Activated naive CD4-positive, alpha-beta T cell treated with anti-CD3 and anti-CD28 coated beads, Interleukin-2, amount 10 ng/mL, durations not matched to agents 7 days and 5 days (primary cell): ENCODE data around the gene SMAD6.

Source experiments
- CTCF ChIA-PET: fragments of 350-600 bp; sonication (Branson Sonifier 250); formaldehyde crosslinking; loops from one replicate; lab custom pipeline; 2021; ENCODE audit warnings: antibody characterized with exemption; lab: Charles Lee
- DNase-seq: peaks from one replicate; pipeline ENCODE4 v3.0.0-alpha.2; 2020
- H3K27ac Mint-ChIP-seq: one replicate; pipeline ENCODE4 v1.8.0; 2021; ENCODE audit warnings: mild to moderate bottlenecking, moderate library complexity, mixed read lengths
- H3K27me3 Mint-ChIP-seq: one replicate; pipeline ENCODE4 v1.8.0; 2021; ENCODE audit warnings: mild to moderate bottlenecking, mixed read lengths
- H3K36me3 Mint-ChIP-seq: one replicate; pipeline ENCODE4 v1.8.0; 2021; ENCODE audit warnings: mixed read lengths
- H3K4me1 Mint-ChIP-seq: one replicate; pipeline ENCODE4 v1.8.0; 2021; ENCODE audit warnings: mixed read lengths
- H3K4me3 Mint-ChIP-seq: one replicate; pipeline ENCODE4 v1.8.0; 2021; ENCODE audit warnings: mild to moderate bottlenecking, moderate library complexity, mixed read lengths
- H3K9me3 Mint-ChIP-seq: one replicate; pipeline ENCODE4 v1.8.0; 2021; ENCODE audit warnings: mixed read lengths

Gene SMAD6

DNA sequence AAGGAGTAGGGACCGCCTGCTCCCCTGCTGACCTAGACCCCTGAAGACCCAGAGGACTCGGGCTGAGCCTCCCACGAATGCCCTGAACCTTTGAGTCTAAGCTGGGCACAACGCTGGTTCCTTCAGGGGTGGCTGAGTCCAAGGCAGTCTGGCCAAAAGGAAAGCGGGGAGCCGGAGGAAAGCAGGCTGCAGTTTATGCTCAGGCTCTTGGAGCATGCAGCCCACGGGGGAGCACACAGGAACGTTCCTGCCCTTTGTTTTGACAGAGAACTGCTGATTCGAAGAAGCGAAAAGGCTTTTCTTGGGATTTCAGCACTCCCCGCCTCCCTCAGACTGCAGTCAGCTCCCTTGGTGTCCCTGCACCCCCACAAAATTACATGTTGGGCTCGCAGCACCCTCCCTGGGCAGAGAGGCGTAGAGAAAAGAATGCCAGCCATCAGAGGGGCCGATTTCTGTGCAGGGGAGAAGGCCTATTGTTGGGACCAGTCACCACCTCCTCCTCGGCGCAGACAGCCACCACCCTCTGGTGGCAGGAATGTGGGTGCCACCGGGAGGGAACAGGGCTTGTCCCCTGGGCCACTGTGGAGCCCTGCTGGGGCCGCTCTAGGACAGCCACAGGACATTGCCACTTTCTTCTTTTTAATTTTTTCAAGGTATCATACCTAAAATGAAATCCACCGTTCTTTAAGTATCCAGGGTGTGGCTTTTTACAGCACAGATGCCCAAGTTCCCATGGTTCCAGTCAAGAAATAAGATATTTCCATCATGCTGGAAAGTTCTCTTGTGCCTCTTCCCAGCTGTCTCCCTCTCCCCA, 72.2 kb downstream of the SMAD6 start:
- H3K27ac Mint-ChIP-seq: no peak overlapping the region
- peak; percentile 73 for DNase-seq
- no peaks in the 10 kb centered on the region for H3K9me3 Mint-ChIP-seq
- H3K4me1 Mint-ChIP-seq: peaks cover 2% of the 10 kb centered on the region
- peaks cover 21% of the 10 kb centered on the region for H3K27me3 Mint-ChIP-seq
- H3K4me3 Mint-ChIP-seq: no peak overlapping the region
- CTCF ChIA-PET: interaction anchor here (0.9 to 2.5 kb wide), 11 partner anchors 48 to 174 kb away, joined by 3 to 18 read pairs (median 5); no protein-coding TSS in a partner anchor
- H3K36me3 Mint-ChIP-seq: no peaks in the 10 kb centered on the region

DNA sequence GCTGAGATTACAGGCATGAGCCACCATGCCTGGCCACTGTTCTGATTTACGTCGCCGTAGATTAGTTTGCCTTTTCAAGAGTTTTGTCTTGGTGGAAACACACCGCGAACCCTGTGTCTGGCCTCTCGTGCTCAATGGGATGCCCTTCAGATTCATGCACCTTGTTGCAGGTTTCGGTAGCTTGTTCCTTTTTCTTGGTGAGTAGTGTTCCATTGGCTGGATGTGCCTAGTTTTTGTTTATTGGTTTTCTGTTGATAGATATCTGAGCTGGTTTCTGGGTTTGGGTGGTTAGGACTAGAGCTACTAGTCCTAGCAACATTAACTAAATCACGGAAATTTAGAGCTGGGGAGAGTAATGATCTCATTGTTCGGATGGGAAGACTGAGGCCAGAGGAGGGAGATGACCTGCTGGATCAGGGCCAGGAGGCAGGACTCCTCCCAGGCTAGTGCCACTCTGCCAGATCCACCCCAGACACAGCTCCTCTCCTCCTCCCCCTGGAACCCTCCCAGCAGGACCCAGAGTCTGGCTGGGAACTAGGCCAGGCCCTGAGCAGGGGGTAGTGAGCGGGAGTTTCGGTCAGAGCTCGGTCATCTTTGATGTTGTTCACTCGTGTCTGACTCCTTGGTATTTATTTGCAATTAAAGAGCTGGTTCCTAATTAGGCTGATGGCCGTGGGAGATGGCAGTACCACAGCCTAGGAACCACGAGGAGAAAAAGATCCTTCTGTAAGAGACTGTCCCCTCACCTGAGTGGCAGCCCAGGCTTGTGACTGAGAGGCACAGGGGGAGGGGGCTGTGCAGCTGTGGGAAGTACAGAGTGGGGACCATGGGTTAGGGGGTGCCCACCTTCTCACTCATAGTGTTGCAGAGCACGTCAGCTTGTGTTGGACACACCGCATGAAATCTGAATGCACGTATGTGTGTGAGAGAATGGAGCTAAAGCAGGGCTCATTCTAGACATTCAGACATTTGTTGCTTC, 73.4 kb downstream of the SMAD6 start:
- Mint-ChIP-seq H3K9me3 (no peaks in the 10 kb centered on the region), H3K4me3 (no peak overlapping the region), H3K27ac (no peak overlapping the region), H3K4me1 (peaks cover 2% of the 10 kb centered on the region), H3K36me3 (no peaks in the 10 kb centered on the region), H3K27me3 (peaks cover 19% of the 10 kb centered on the region)
- CTCF ChIA-PET: interaction anchor here (0.7 to 2.2 kb wide), 6 partner anchors 70 to 175 kb away, joined by 3 to 18 read pairs (median 6); no protein-coding TSS in a partner anchor
- DNase-seq: no peak

DNA sequence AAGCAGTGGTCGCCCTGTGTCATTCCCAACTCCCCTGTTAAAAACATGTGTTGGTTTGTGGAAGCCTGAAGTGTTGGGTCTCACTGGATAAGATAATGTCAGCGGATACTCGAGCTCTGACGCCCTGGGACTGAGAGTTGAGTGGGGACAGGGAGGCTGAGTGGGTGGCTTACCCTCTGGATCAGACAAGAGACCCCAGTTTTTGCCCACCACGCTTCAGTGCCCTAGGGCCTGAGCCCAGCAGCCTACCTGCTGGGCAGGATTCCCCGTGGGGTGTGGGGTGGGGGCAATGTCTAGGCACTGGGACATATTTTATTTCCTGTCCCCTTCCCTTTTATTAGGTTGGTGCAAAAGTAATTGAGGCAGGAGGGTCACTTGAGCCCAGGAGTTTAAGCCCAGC, 75.0 kb downstream of the SMAD6 start:
- Mint-ChIP-seq H3K4me1 (peaks cover 2% of the 10 kb centered on the region), H3K4me3 (no peak overlapping the region), H3K27ac (no peak overlapping the region), H3K9me3 (no peaks in the 10 kb centered on the region), H3K36me3 (no peaks in the 10 kb centered on the region), H3K27me3 (peaks cover 10% of the 10 kb centered on the region)
- CTCF ChIA-PET: no interaction called here
- no peak for DNase-seq

DNA sequence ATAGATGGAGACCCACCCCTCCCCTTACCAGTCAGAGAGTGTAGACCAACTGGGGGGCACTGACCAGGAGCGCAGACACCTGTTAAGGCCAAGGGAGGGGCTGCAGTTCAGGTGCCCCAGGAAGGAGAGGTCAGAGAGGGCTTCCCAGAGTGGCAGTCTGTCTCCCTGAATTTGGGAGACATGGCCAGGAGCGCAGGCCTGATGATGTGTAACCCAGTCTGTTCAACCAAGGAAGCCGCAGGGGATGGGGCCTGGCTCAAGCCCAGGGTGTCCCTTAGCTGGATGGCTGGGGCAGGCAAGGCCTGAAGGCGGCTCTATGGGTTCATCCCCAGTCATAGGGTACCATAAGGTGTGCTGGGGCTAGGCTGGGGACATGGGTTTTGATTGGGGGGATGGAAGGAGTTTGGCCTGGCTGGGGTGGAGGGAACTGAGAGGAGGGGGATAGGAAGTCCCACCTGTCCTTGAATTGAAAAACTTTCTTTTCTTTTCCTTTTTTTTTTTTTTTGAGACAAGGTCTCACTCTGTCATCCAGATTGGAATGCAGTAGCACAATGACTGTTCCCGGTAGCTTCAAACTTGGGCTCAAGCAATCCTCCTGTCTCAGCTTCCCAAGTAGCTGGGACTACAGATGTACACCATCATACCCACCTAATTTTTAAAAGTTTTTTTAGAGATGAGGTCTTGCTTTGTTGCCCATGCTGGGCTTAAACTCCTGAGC, 75.7 kb downstream of the SMAD6 start:
- CTCF ChIA-PET: interaction anchor here (0.7 to 1.5 kb wide), 3 partner anchors 29 to 515 kb away, joined by 3 to 4 read pairs (median 3); no protein-coding TSS in a partner anchor
- H3K36me3 Mint-ChIP-seq: no peaks in the 10 kb centered on the region

DNA sequence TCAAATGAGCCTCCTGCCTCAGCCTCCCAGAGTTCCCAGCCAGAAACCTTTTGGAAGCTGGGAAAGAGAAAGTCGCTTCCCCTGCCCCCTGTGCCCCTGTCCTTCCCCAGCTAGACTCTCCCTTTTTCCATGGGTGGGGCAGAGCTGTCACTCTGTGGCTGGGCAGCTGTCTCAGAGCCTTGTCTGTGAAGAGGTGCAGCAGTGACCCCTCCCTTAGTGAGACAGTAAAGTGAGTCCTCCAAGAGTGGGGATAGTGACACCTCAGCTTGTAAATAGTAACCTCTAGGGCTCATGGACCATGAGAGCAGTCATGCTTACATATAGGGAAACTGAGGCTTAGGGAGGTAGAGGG, 76.3 kb downstream of the SMAD6 start:
- CTCF ChIA-PET: interaction anchor here (0.7 to 1.5 kb wide), 3 partner anchors 29 to 515 kb away, joined by 3 to 4 read pairs (median 3); no protein-coding TSS in a partner anchor
- Mint-ChIP-seq H3K4me1 (peaks cover 2% of the 10 kb centered on the region), H3K27ac (no peak overlapping the region)

More for the DNA sequence above, 75.7 kb downstream of the SMAD6 start:
- DNase-seq: no peak
- H3K9me3 Mint-ChIP-seq: no peaks in the 10 kb centered on the region
- no peak overlapping the region for H3K27ac Mint-ChIP-seq
- H3K27me3 Mint-ChIP-seq: peaks cover 13% of the 10 kb centered on the region
- peaks cover 2% of the 10 kb centered on the region for H3K4me1 Mint-ChIP-seq
- H3K4me3 Mint-ChIP-seq: no peak overlapping the region

DNA sequence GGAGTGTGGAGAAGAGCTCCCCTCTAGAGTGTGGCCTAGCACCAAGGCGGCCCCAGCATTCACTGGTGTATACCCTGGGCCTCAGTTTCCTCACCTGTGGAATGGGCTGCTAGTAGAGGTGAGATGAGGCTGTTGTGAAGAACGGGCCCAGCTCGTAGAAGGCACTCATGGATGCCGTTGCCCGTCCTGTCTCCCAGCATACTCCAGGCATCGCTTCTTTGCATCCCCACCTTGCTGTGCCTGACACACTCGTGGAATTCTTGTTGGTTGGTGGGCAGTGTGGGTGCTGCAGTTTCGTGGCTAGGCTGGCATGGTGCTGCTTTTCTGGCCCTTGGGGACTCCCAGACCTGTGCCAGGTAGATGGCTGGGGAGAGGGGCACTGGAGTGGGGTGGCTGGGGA, 76.7 kb downstream of the SMAD6 start:
- Mint-ChIP-seq H3K4me1 (no peaks in the 10 kb centered on the region), H3K4me3 (no peak overlapping the region), H3K27me3 (peaks cover 20% of the 10 kb centered on the region), H3K9me3 (no peaks in the 10 kb centered on the region), H3K27ac (no peak overlapping the region), H3K36me3 (no peaks in the 10 kb centered on the region)
- CTCF ChIA-PET: interaction anchor here (0.9 to 1.5 kb wide), 2 partner anchors 30 to 176 kb away, joined by 3 read pairs; no protein-coding TSS in a partner anchor
- DNase-seq: no peak

More for the DNA sequence above, 76.3 kb downstream of the SMAD6 start:
- Mint-ChIP-seq H3K36me3 (no peaks in the 10 kb centered on the region), H3K27me3 (peaks cover 18% of the 10 kb centered on the region), H3K4me3 (no peak overlapping the region), H3K9me3 (no peaks in the 10 kb centered on the region)
- DNase-seq: no peak

DNA sequence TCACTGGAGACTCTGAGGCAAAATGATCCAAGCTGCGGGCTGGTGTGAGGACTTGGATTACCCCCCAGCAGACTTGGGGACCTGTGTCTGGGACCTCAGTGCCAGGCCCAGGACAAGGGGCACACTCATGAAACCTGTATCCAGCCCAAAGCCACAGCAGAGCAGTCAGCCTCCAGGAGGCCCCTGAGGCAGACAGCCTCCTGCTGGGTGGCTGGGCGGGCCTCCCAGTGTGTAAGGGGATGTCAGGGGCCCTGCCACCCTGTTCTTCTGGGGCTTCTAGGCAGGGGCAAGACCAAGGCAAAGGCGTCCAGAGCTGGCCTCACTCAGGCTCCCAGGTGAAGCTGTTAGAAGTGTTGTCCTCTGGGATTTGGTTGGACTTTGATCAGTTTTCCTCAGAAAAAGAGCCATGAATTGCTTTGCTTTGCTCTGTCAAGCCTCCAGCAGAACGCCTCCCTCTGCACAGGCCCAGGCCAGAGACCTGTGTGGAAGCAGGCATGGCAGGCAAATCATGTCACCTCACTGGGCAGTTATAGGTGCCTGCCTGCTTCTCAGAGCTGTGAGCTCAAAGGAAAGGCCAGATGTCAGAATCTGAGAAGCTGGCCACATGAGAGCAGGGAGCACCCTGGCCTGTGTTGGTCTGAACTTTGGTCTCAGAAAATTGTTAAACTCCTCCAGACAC, 77.4 kb downstream of the SMAD6 start:
- Mint-ChIP-seq H3K27me3 (peaks cover 27% of the 10 kb centered on the region), H3K4me3 (no peak overlapping the region), H3K36me3 (no peaks in the 10 kb centered on the region), H3K9me3 (no peaks in the 10 kb centered on the region), H3K4me1 (no peaks in the 10 kb centered on the region), H3K27ac (no peak overlapping the region)
- no peak for DNase-seq
- CTCF ChIA-PET: no interaction called here

DNA sequence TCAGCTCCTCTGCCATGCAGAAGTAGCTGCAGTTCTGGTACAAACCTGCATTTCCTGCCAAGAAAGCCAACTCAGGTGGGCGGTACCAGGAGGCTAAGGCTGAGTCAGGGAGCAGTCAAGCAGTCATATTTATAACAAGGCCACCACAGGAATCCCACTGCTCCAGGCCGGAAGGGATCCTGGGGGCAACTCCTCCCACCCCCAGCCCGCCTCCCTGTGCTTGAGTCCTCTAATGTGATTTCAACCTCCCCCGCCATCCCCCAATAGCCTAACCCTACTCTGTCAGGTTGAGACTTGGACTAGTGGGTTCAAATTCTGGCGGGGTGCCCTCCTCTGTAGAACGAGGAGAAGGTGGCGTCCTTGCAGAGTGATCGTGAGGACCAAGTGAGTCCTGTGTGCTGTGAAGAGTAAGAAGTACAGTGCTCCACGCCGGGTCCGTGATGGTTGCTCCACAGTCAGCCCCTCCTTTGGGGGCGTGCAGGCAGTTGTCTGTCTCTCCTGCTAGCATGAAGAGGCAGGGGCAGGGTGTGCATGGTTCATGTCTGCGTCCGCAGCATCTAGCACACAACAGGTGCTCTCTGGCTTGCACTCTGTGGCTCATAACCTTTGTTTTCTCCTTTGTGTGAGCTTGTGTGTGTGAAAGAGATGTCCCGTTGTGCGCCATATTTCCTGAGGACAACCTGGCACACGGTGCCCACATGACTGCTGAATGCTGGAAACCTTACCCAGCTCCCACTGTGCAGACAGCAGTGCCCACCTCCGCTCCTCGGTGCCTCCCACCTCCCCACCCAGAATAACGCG, 78.3 kb downstream of the SMAD6 start:
- no peak for DNase-seq
- Mint-ChIP-seq H3K36me3 (no peaks in the 10 kb centered on the region), H3K27me3 (peaks cover 28% of the 10 kb centered on the region), H3K27ac (no peak overlapping the region), H3K4me1 (no peaks in the 10 kb centered on the region), H3K4me3 (no peak overlapping the region), H3K9me3 (no peaks in the 10 kb centered on the region)
- CTCF ChIA-PET: no interaction called here

DNA sequence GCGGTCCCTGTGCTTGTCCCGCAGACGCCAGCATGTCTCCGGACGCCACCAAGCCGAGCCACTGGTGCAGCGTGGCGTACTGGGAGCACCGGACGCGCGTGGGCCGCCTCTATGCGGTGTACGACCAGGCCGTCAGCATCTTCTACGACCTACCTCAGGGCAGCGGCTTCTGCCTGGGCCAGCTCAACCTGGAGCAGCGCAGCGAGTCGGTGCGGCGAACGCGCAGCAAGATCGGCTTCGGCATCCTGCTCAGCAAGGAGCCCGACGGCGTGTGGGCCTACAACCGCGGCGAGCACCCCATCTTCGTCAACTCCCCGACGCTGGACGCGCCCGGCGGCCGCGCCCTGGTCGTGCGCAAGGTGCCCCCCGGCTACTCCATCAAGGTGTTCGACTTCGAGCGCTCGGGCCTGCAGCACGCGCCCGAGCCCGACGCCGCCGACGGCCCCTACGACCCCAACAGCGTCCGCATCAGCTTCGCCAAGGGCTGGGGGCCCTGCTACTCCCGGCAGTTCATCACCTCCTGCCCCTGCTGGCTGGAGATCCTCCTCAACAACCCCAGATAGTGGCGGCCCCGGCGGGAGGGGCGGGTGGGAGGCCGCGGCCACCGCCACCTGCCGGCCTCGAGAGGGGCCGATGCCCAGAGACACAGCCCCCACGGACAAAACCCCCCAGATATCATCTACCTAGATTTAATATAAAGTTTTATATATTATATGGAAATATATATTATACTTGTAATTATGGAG, 79.1 kb downstream of the SMAD6 start:
- no peaks in the 10 kb centered on the region for H3K36me3 Mint-ChIP-seq
- peaks cover 28% of the 10 kb centered on the region for H3K27me3 Mint-ChIP-seq
- CTCF ChIA-PET: no interaction called here
- H3K4me3 Mint-ChIP-seq: no peak overlapping the region
- no peak overlapping the region for H3K27ac Mint-ChIP-seq
- no peaks in the 10 kb centered on the region for H3K4me1 Mint-ChIP-seq
- DNase-seq: no peak
- no peaks in the 10 kb centered on the region for H3K9me3 Mint-ChIP-seq

DNA sequence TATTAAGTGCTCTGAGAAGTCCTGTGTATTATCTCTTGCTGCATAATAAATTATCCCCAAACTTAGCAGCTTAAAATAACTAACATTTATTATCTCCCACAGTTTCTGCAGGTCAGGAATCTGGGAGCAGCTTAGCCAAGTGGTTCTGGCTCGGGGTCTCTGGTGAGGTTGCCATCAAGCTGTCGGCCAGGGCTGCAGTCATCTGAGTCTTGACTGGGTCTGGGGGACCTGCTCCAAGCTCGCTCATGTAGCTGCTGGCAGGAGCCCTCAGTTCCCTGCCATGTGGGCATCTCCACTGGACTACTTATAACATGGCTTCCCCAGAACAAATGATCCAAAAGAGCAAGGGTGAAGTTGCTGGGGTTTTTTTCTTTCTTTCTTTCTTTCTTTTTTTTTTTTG, 80.7 kb downstream of the SMAD6 start:
- Mint-ChIP-seq H3K36me3 (no peaks in the 10 kb centered on the region), H3K4me3 (no peak overlapping the region), H3K27me3 (peaks cover 29% of the 10 kb centered on the region), H3K27ac (no peak overlapping the region), H3K9me3 (no peaks in the 10 kb centered on the region), H3K4me1 (no peaks in the 10 kb centered on the region)
- CTCF ChIA-PET: no interaction called here
- peak; percentile 8 for DNase-seq

DNA sequence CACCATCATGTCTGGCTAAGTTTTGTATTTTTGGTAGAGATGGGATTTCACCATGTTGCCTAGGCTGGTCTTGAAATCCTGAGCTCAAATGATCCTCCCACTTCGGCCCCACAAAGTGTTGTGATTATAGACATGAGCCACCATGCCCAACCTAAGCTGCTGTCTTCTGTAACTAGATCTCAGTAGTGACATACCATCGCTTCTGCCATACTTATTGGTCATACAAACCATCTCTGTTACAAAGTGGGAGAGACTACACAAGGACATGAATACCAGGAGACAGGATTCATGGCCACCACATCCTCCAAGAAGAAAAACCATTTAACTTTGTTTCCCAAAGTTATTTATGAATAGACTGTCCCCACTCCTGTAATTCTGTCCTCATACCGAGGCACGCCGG, 81.3 kb downstream of the SMAD6 start:
- Mint-ChIP-seq H3K4me3 (no peak overlapping the region), H3K4me1 (no peaks in the 10 kb centered on the region), H3K27ac (no peak overlapping the region), H3K27me3 (peaks cover 24% of the 10 kb centered on the region), H3K36me3 (no peaks in the 10 kb centered on the region), H3K9me3 (no peaks in the 10 kb centered on the region)
- CTCF ChIA-PET: no interaction called here
- no peak for DNase-seq

DNA sequence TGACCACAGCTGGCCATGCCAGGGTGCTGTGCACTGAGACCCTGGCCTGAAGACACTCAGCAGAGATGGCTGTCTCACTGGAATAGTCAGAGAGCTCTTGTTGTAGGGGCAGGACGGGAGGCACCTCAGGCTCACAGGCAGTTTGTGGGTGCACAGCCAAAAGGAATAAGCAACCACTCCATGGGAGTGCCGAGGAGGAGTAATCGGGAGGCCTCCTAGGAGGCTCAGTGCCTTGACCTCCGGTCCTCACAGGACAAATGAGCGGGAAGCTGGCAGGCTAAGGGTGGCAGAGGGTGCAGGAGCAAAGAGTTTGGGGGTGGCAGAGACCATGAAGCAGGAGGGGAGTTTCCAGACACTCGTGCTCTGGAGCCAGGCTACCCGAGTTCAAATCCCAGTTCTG, 81.7 kb downstream of the SMAD6 start:
- Mint-ChIP-seq H3K4me1 (no peaks in the 10 kb centered on the region), H3K27ac (no peak overlapping the region), H3K27me3 (peaks cover 24% of the 10 kb centered on the region), H3K9me3 (no peaks in the 10 kb centered on the region), H3K4me3 (no peak overlapping the region), H3K36me3 (no peaks in the 10 kb centered on the region)
- no peak for DNase-seq
- CTCF ChIA-PET: no interaction called here
